ENCODE results near the gene NAA11. TPM values are rescaled to one million over a fixed set of nuclear protein-coding genes. Genes with fewer than 3 reads are reported as not detected.

NAA11 gene
- total RNA-seq (2014; rRNA removed; shearing (Covaris generic)): not detected in 2 replicates

DNA sequence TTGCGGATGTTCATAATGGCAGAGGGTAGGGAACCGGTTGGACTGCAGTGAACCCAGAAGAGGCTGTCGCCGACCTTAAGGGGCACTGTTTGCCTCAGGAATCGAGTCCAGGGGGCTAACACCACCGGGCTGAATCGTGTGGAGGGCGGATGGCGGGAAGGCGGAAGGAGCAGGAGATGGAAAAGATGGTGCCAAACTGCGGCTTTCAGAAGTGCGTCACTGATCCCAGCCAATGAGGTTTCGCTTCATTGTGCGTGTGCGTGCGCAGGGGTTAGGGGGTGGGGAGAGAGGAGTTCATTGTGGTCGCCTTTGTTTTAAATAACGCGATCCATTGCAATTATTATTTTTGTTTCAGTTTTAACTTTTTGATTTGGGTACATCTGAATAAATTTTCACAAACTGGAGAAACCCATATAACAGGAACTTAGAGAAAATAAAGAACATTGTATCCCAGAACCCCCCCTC is at the start of gene NAA11:
Gene NAA11, minus strand, starts transcription at position 198 of the 465 bp plus-strand sequence. Its CDS starts 184 bp downstream, at position 14.
- Histone ChIP-seq H3K4me1 (replicated peaks) (no peaks in the 10 kb centered on the region), H3K9me3 (replicated peaks) (no peaks in the 10 kb centered on the region), H3K27me3 (replicated peaks) (no peaks in the 10 kb centered on the region), H3K36me3 (no peaks in the 10 kb centered on the region), H3K4me3 (no peak within 1 kb of the TSS), H3K27ac (no peak within 1 kb of the TSS)
- DNase-seq (ENCODE audit: low read depth in 1 of 2, low spot score in 2 of 2): no peak

DNA sequence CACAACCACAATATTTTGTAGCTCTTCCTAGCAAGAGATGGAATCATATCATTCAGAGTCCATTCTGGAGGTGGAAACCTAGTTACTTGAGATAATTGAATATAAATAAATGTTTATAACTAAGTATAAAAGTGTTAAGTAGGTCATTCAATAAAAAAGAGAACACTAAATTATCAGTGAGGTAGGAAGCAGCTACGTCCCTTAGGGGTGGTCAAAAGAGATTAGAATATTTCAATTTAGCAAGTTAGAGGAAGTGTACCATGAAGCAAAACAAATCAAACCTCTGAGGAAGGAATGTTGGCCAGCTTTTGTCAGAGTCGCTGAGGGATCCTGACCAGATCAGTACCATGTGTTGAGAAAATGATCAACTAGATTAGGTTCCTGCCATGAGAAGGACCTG is 44.2 kb upstream of the NAA11 start:
- H3K9me3 ChIP-seq (replicated peaks): no peaks in the 10 kb centered on the region
- no peak overlapping the region for H3K4me3 ChIP-seq
- no peak overlapping the region for H3K27ac ChIP-seq
- no peaks in the 10 kb centered on the region for H3K4me1 ChIP-seq (replicated peaks)
- H3K27me3 ChIP-seq (replicated peaks): no peaks in the 10 kb centered on the region; the same call in 1 of the 2 replicates
- DNase-seq (ENCODE audit: low read depth in 1 of 2, low spot score in 2 of 2): no peak
- no peaks in the 10 kb centered on the region for H3K36me3 ChIP-seq

DNA sequence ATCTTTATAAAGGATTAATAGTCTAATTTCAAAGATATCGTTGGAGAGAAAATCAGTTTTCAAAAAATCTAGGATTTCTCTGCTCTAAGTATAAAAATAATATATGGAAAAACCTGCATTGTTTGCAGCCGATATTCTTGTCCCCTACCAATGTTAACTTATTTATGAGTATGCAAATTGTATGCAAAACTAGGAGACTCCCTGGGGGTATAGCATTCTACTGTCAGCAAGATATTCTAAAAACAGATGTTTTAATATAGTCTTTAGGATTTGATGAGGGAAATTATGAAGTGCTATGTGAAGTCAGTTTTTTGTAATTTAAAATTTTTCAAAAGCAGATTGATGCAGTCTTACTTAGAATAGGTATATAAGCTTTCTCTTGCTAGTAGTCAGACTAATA is 41.2 kb upstream of the NAA11 start:
- H3K27me3 ChIP-seq (replicated peaks): no peaks in the 10 kb centered on the region
- no peaks in the 10 kb centered on the region for H3K36me3 ChIP-seq
- H3K4me1 ChIP-seq (replicated peaks): no peaks in the 10 kb centered on the region
- no peak overlapping the region for H3K27ac ChIP-seq
- no peak overlapping the region for H3K4me3 ChIP-seq
- DNase-seq (ENCODE audit: low read depth in 1 of 2, low spot score in 2 of 2): no peak
- no peaks in the 10 kb centered on the region for H3K9me3 ChIP-seq (replicated peaks)

DNA sequence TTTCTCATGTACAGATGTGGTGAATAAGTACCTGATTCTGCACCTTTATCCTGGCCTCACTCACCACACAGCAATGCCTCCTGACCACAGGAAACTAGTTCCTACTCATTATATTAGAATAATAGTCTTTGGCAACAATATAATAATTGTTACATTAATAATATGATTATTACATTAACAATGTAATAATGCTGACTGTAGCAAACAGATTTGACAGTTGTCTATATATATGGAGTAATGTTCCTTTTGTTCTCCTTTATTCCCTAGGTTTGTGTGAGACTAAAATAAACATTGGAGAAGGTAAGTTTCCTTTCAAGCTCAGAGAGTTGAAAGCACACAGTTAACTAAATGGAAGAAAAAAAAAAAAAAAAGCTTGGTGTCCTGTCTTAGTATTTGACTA is 40.6 kb upstream of the NAA11 start:
- Histone ChIP-seq H3K36me3 (no peaks in the 10 kb centered on the region), H3K4me3 (no peak overlapping the region), H3K27ac (no peak overlapping the region), H3K27me3 (replicated peaks) (no peaks in the 10 kb centered on the region), H3K4me1 (replicated peaks) (no peaks in the 10 kb centered on the region), H3K9me3 (replicated peaks) (no peaks in the 10 kb centered on the region)
- no peak for DNase-seq (ENCODE audit: low read depth in 1 of 2, low spot score in 2 of 2)

GRCh38 chr4:79364061-79364460 is 38.2 kb upstream of the NAA11 start:
- no peak for DNase-seq (ENCODE audit: low read depth in 1 of 2, low spot score in 2 of 2)
- Histone ChIP-seq H3K36me3 (no peaks in the 10 kb centered on the region), H3K4me3 (no peak overlapping the region), H3K27ac (no peak overlapping the region), H3K9me3 (replicated peaks) (no peaks in the 10 kb centered on the region), H3K4me1 (replicated peaks) (no peaks in the 10 kb centered on the region), H3K27me3 (replicated peaks) (no peaks in the 10 kb centered on the region)

DNA sequence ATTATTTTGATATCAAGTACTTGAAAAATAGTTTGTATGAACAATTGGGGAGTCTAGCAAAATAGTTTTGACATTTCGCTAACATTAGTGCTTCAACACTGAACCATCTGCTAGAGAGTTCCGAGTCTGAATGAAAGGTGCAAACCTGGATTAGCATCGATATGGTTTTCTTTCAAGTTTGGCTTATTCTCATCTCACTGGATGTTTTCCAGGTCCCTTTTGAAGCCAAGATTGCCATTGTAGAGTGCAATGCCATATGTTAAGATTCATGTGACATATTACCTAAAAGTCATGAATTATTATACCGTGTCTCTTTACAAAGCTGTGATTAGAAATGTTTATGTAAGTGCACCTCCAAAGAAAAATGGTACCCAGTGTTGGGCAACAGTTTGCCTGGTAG is 36.8 kb upstream of the NAA11 start:
- no peaks in the 10 kb centered on the region for H3K9me3 ChIP-seq (replicated peaks)
- H3K27me3 ChIP-seq (replicated peaks): no peaks in the 10 kb centered on the region
- no peaks in the 10 kb centered on the region for H3K4me1 ChIP-seq (replicated peaks)
- H3K4me3 ChIP-seq: no peak overlapping the region
- H3K27ac ChIP-seq: no peak overlapping the region
- DNase-seq (ENCODE audit: low read depth in 1 of 2, low spot score in 2 of 2): no peak
- no peaks in the 10 kb centered on the region for H3K36me3 ChIP-seq

DNA sequence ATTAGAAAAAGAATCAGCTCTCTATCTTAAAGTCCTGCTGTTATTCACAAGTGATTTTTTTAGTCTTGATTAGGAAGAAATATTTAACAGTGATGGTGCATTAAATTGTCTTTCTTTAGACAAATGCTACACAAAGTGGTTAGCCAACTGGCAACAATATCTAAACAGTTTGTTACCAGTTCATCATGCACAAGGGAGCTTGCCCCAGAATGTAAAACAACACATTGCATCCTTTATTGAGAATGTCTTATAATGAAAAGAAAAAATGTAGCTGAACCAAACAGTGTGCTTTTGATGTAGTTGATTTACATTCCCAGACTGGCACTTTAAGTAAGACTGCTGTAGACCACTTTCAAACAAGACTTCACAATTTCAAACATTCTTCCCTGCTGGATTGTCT is 34.1 kb upstream of the NAA11 start:
- Histone ChIP-seq H3K9me3 (replicated peaks) (no peaks in the 10 kb centered on the region), H3K27ac (no peak overlapping the region), H3K4me1 (replicated peaks) (no peaks in the 10 kb centered on the region), H3K36me3 (no peaks in the 10 kb centered on the region), H3K27me3 (replicated peaks) (no peaks in the 10 kb centered on the region), H3K4me3 (no peak overlapping the region)
- DNase-seq (ENCODE audit: low read depth in 1 of 2, low spot score in 2 of 2): no peak

GRCh38 chr4:79358438-79358837 is 32.6 kb upstream of the NAA11 start:
- no peaks in the 10 kb centered on the region for H3K4me1 ChIP-seq (replicated peaks)
- DNase-seq (ENCODE audit: low read depth in 1 of 2, low spot score in 2 of 2): no peak
- no peak overlapping the region for H3K27ac ChIP-seq
- H3K4me3 ChIP-seq: no peak overlapping the region
- no peaks in the 10 kb centered on the region for H3K9me3 ChIP-seq (replicated peaks)
- H3K27me3 ChIP-seq (replicated peaks): no peaks in the 10 kb centered on the region
- no peaks in the 10 kb centered on the region for H3K36me3 ChIP-seq

DNA sequence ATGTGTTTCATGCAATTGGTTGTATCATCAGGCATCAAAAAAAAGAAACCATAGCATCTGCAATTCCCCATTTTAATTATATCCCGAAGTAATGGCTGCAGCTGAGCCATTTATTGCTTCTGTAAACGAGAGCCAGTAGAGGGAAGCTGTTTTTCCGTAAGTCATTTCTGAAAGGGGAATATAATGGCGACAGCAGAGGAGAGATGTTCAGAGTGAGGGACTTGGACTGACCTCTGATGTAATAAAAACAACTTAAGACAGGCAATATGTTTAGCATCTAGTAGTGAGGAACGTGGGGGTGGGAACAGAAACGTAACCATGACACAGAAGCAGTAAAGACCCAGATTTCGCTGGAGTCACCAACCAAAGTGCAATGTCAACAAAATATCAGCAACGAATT is 31.5 kb upstream of the NAA11 start:
- no peak for DNase-seq (ENCODE audit: low read depth in 1 of 2, low spot score in 2 of 2)

DNA sequence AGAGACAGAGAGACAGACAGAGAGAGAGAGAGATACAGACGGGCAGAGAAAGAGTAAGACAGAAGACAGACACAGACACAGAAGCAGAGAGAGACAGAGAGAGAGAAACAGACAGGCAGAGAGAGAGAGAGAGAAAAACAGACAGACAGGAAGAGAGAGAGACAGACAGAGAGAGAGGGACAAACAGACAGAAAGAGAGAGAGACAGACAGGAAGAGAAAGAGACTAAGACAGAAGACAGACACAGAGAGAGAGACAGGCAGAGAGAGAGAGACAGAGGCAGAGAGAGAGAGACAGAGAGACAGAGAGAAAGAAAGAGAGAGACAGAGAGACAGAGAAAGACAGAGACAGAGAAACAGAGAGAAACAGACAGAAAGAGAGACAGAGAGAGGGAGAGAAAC is 27.2 kb upstream of the NAA11 start:
- no peak for DNase-seq (ENCODE audit: low read depth in 1 of 2, low spot score in 2 of 2)

More for the DNA sequence above, 31.5 kb upstream of the NAA11 start:
- H3K4me3 ChIP-seq: no peak overlapping the region
- H3K4me1 ChIP-seq (replicated peaks): no peaks in the 10 kb centered on the region
- H3K36me3 ChIP-seq: no peaks in the 10 kb centered on the region
- no peaks in the 10 kb centered on the region for H3K27me3 ChIP-seq (replicated peaks)
- no peak overlapping the region for H3K27ac ChIP-seq
- H3K9me3 ChIP-seq (replicated peaks): no peaks in the 10 kb centered on the region

DNA sequence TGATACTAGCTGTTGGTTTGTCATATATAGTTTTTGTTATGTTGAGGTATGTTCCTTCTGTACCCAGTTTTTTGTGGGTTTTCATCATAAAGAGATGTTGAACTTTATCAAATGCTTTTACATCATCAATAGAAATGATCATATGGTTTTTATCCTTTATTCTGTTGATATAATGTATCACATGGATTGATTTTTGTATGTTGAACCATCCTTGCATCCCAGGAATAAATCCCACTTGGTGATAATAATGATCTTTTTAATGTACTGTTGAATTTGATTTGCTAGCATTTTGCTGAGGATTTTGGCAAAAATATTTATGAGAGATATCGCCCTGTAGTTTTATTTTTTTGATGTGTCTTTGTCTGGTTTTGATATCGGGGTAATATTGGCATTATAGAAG is 22.5 kb upstream of the NAA11 start:
- no peaks in the 10 kb centered on the region for H3K36me3 ChIP-seq
- H3K27me3 ChIP-seq (replicated peaks): no peaks in the 10 kb centered on the region
- no peak for DNase-seq (ENCODE audit: low read depth in 1 of 2, low spot score in 2 of 2)
- H3K4me1 ChIP-seq (replicated peaks): no peaks in the 10 kb centered on the region
- no peaks in the 10 kb centered on the region for H3K9me3 ChIP-seq (replicated peaks)
- H3K27ac ChIP-seq: no peak overlapping the region
- H3K4me3 ChIP-seq: no peak overlapping the region

More for the DNA sequence above, 27.2 kb upstream of the NAA11 start:
- H3K27ac ChIP-seq: no peak overlapping the region
- no peak overlapping the region for H3K4me3 ChIP-seq
- H3K27me3 ChIP-seq (replicated peaks): no peaks in the 10 kb centered on the region
- H3K9me3 ChIP-seq (replicated peaks): no peaks in the 10 kb centered on the region
- H3K4me1 ChIP-seq (replicated peaks): no peaks in the 10 kb centered on the region
- H3K36me3 ChIP-seq: no peaks in the 10 kb centered on the region

GRCh38 chr4:79341893-79342653 is 16.2 kb upstream of the NAA11 start:
- no peaks in the 10 kb centered on the region for H3K27me3 ChIP-seq (replicated peaks)
- no peak for DNase-seq (ENCODE audit: low read depth in 1 of 2, low spot score in 2 of 2)
- H3K4me3 ChIP-seq: no peak overlapping the region
- no peaks in the 10 kb centered on the region for H3K36me3 ChIP-seq
- H3K27ac ChIP-seq: no peak overlapping the region
- H3K4me1 ChIP-seq (replicated peaks): no peaks in the 10 kb centered on the region
- H3K9me3 ChIP-seq (replicated peaks): no peaks in the 10 kb centered on the region

DNA sequence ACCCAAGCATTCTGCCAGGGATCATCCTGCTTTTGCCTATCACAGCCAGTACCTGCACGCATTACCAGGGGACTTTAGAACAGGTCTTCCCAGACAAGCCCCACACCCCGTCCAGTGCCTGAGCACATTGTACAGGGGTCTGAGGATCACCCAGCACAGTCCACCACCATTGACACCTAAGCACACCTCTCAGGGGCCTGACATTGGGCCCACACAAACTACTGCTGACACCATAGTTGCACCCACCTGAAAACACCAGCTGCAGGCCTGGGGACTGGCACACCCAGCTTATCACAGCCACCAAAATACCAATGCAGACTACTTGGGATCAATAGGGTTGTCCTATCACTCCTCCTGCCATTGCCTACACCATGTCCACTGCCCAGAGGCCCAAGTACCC is 14.7 kb upstream of the NAA11 start:
- Histone ChIP-seq H3K4me1 (replicated peaks) (no peaks in the 10 kb centered on the region), H3K36me3 (no peaks in the 10 kb centered on the region), H3K27me3 (replicated peaks) (no peaks in the 10 kb centered on the region), H3K9me3 (replicated peaks) (no peaks in the 10 kb centered on the region), H3K27ac (no peak overlapping the region), H3K4me3 (no peak overlapping the region)
- no peak for DNase-seq (ENCODE audit: low read depth in 1 of 2, low spot score in 2 of 2)

- Histone ChIP-seq H3K36me3 (no peaks in the 10 kb centered on the region), H3K9me3 (replicated peaks) (no peaks in the 10 kb centered on the region), H3K27ac (no peak overlapping the region), H3K4me1 (replicated peaks) (no peaks in the 10 kb centered on the region), H3K27me3 (replicated peaks) (no peaks in the 10 kb centered on the region), H3K4me3 (no peak overlapping the region)
- no peak for DNase-seq (ENCODE audit: low read depth in 1 of 2, low spot score in 2 of 2)
These were observed 12.3 kb upstream of the NAA11 start for GRCh38 chr4:79338148-79338547.

DNA sequence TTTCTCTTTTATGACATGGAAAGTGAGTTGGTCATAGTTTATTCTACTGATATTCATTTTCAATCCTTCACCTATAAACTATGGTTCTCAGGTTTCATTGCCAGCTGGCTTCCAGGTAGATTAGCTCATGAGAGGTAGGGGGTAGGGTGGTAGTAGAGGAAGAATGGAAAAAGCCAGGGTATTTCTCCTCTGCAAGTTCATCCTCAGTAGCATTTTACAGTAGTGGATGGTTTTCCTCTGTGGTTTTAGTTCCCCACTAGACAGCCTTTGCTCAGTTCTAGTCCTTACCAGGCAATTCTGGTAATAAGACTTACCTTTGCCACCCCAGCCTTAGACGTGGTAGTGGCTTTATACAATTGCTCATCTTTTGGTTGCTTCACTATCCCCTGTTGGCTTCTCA is 8.9 kb upstream of the NAA11 start:
- Histone ChIP-seq H3K36me3 (no peaks in the 10 kb centered on the region), H3K9me3 (replicated peaks) (no peaks in the 10 kb centered on the region), H3K4me3 (no peak overlapping the region), H3K27ac (no peak overlapping the region), H3K27me3 (replicated peaks) (no peaks in the 10 kb centered on the region), H3K4me1 (replicated peaks) (no peaks in the 10 kb centered on the region)
- DNase-seq (ENCODE audit: low read depth in 1 of 2, low spot score in 2 of 2): no peak

All from SJSA1 (cell line).